Stimulated activated CD8-positive, alpha-beta memory T cell treated with anti-CD3 and anti-CD28 coated beads, Interleukin-12 subunit alpha, Interleukin-12 subunit beta, amount 100 ng/mL, for 24 hours (primary cell): ENCODE results near the gene CCDC71.

Source experiments
- DNase-seq: peaks from one replicate; pipeline ENCODE4 v3.0.0-alpha.2; 2020; ENCODE audit errors: extremely low read depth

The CCDC71 gene

DNA sequence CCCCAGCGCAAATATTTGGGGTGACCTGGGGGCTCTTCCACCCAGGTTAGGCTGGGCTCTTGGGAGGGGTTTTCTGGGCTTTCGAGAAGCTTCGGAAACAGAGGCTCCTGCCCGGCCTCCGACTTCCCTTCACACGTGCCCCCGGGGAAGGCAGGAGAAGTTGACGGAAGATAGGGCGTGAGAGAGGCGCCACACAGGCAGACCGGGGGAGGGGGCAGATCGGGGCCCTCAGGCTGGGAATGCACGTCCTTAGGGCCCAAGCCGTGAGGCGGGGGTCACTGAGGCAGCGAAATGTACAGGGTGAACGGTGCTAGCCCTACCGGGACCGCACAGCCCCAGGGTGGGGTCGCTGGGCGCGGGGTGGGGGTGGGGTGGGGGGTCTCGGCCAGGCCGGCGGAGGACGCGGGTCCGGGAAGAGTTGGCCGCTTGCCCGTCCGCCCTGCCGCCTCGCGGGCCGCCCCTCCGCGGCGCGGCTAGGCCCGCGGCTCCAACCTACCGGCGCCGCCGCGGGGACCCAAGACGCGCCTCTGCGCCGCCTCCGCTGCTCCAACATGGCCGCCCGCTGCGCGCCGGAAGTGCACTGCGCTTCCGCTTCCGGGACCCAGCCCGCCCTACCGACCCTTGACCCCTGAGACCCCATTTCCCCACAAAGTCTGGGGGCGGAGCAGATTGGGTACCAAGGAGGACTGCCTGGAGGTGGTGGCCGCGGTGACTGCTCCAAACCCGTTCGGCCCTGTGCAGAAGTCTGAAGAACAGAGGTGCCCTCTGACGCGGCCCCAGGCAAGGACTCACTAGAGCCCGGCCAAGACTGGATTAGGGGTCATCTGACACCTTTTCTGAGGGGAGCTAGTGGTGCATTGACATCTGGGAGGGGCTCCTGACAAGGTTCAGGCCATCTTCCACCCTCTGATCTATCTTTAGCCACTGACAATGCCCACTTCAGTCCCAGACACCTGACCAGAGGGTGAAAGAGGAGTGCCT is at the start of gene CCDC71:
Gene CCDC71, minus strand, starts transcription at position 561 of the 981 bp plus-strand sequence. CDS start 2,123 bp downstream, outside the sequence.
- DNase-seq: peak; percentile 51

DNA sequence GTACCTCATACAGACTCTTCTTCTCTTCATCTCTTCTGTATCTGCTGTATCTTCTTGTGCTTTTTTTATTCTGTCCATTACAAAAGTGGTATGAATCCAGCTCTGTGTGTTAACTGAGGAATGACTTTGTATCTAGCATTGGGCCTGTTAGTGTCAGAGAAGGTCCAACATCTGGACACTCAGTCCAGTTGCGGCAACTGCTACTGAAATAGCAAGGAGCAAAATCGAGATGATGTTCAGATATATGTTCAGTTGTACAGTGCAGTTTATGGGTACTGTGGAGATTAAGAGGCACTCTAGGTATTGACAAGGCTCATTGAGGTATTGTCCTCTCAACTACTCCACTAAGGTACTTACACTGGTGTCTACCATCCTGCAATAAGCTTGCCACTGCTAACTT is 47.9 kb upstream of the CCDC71 start:
- DNase-seq: no peak

DNA sequence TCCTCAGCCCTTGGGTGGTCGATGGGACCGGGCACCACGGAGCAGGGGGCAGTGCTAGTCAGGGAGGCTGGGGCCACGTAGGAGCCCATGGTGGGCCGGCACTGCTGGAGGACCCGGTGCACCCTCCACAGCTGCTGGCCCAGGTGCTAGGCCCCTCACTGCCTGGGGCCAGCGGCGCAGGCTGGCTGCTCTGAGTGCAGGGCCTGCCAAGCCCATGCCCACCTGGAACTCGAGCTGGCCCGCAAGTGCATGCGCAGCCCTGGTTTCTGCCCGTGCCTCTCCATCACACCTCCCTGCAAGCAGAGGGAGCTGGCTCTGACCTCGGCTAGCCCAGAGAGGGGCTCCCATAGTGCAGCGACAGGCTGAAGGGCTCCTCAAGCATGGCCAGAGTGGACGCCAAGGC is 47.4 kb upstream of the CCDC71 start:
- DNase-seq: no peak

DNA sequence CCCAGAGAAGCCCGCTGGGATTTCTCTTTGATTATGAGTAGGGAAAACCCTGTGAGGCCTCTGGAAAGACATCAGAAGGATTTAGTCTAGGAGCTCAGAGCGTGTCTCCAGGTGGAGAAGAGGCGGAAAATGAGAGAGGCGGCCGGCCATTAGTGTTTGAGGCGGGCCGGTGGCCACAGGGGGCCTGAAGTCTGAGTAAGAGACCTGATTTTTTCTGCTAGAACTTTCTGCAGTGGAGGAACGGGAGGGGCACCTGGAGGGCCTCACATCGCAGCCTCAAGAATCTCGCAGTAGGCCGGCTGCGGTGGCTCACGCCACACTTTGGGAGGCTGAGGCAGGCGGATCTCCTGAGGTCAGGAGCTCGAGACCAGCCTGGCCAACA is 33.8 kb upstream of the CCDC71 start:
- DNase-seq: no peak

DNA sequence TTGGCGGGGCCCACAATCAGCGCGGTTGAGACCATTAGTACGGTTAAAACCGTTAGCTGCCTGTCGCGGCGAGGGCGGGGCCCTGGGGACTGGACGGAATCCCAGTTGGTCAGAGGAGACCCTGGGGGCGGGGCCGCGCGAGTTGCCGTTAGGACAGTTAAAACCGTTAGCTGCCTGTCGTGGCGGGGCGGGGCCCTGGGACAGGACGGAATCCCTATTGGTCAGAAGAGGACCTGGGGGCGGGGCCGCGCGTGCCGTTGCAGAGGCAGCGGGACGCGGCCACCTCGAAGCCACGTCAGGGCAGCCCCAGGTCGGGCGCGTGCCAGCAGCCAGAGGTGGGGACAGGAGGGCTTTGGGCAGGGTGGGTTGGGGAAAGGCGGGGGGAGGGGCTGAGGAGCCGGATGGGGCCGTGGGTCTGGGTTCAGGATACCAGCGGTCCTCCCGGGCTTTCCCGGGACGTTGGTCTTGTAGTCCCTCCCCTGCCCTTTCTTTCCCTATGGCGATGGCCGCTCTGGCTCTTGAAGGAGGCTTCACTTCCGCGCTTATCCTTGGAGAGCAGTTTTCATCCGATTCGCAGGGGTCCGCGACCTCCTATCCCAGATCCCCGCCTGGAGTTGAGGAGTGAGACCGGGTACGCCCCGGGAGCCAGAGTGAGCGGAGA is 33.2 kb upstream of the CCDC71 start:
- DNase-seq: no peak

DNA sequence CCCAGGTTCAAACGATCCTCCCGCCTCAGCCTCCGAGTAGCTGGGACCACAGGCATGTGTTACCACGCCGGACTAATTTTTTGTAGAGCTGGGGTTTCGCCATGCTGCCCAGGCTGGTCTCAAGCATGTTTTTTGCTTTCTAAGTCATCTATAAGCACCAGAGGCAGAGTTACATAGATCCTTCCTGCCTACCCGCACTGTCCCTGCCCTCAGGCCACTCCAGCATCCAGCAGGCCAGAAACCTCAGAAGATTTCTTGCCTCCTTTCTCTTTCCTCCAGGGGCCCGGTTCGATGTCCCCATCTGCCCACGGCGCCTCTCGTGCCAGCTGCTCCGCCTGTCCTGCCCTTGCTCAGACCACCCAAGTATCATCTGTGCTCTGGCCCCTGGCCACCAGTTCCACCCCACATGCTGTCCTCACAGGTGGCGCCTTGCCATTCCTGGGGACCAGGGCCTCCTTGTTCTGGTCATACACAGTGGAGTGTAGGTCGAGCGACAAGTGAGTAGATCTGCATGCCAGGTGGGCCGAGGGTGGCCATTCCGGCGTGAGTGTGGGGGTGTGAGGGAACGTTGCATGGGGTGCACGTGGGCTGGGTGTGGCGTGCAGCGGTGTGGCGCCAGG is 32.6 kb upstream of the CCDC71 start:
- DNase-seq: no peak

DNA sequence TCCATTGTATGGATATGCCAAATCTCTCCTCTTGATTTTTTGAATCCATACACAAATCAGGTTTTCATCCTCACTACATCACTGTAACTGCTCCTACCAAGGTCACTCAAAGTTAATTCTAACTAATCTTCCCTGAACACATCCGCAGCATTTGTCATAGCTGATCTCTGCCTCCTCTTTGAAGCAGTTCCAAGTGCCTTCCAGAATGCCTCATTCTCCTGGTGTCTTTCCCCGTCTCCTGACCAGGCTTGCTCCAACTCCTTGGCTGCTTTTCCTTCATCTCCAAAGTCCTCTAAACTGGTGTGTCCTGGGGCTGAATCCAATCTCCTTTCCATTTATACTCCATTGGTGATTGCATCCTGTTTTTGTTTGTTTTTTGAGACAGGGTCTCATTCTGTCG is 32.0 kb upstream of the CCDC71 start:
- no peak for DNase-seq

DNA sequence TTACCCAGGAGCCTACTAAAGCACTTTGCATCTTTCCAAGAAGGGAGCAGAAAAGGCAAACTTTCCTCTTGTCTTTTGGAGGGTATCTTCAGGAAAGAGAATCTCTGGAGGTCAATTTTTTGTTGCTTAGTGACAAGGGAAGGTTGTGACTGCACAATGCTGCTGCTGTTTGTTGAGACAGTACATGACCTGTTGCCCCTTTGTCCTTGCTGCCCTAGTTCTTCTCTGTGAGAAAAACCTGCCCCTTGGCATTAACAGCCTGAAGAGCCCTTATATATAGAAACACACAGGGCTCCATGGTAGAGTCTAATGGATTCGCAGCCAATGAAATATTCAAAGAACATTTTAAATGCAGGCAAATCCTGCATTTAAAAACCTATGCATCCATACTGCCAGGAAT is 25.6 kb upstream of the CCDC71 start:
- DNase-seq: no peak

DNA sequence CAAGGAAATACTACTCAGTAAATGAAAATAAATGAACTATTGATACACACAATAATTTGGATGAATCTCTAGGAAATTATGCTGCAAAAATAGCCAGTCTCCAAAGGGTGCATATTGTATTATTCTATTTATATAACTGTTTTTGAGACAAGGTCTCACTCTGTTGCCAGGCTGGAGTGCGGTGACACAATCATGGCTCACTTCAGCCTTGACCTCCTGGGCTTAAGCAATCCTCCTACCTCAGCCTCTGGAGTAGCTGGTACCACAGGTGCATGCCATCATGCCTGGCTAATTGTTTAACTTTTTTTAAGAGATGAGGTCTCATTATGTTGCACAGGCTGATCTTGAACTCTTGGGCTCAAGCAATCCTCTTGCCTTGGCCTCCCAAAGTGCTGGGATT is 17.7 kb upstream of the CCDC71 start:
- no peak for DNase-seq

DNA sequence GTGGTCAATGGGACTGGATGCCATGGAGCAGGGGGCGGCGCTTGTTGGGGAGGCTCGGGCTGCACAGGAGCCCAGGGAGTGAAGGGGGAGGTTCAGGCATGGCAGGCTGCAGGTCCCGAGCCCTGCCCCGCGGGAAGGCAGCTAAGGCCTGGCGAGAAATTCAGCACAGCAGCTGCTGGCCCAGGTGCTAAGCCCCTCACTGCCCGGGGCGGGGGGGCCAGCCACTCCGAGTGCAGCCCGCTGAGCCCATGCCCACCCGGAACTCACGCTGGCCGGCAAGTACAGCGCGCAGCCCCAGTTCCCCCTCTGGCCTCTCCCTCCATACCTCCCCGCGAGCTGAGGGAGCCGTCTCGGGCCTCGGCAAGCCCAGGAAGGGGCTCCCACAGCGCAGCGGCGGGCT is 16.6 kb upstream of the CCDC71 start:
- no peak for DNase-seq

DNA sequence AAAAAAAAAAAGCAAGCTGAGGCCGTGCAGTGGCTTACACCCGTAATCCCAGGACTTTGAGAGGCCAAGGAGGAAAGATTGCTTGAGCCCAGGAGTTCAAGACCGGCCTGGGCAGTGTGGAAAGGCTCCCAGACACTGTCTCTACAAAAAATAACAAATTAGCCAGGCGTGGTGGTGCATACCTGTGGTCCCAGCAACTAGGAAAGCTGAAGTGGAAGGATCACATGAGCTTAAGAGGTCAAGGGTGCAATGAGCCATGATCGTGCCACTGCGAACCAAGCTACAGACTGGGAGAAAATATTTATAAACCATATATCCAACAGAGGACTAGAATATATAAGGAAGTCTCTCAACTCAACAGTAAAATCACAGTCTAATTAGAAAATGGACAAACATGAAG is 15.2 kb upstream of the CCDC71 start:
- no peak for DNase-seq

DNA sequence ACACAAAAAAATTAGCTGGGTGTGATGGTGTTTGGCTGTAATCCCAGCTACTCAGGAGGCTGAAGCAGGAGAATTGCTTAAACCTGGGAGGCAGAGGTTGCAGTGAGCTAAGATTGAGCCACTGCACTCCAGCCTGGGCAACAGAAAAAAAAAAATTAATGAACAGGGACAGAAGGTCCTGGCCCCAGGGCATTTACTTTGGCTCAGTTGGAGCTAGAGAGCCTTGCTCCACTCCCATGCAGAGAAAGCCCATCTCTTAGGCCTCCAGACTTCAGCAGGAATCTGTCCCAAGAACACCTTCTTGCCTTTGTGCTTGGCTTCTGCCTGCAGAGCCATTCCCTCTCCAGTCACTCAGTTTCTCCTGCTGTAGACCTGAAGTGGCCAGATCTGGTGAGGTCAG is 14.0 kb upstream of the CCDC71 start:
- DNase-seq: no peak

DNA sequence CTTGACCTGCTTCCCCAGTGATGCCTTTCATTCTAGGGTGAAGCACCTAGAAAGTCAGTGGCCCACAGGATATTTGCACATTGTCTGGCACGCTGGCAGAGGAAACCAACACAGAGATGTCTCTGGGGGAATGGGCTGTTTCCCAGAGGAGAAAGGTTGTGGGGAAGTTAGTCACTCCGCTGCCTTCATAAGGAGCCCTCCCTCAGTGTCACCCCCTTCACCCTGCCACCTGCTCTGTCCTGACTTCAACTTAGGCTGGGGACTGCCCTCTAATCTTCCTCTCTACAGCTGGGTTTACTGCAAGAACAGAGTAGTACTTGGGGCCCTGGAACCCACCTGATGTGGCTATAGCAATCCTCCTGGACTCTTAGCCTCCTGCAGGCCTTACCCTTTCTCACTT is 10.9 kb upstream of the CCDC71 start:
- DNase-seq: no peak

DNA sequence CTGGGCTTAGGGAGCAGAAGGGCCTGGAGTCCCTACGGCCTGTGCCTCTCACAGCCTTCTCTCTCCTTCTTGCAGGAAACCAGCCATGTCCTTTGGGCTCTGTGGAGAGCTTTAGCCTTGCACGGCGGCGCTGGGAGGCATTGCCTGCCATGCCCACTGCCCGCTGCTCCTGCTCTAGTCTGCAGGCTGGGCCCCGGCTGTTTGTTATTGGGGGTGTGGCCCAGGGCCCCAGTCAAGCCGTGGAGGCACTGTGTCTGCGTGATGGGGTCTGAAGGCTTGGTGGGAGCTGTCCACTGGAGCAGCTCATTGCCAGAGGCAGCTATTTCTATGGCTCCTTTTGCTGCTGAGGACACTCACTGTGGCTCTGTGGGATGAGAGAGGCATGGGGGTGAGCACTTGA is 9.4 kb upstream of the CCDC71 start:
- DNase-seq: no peak

DNA sequence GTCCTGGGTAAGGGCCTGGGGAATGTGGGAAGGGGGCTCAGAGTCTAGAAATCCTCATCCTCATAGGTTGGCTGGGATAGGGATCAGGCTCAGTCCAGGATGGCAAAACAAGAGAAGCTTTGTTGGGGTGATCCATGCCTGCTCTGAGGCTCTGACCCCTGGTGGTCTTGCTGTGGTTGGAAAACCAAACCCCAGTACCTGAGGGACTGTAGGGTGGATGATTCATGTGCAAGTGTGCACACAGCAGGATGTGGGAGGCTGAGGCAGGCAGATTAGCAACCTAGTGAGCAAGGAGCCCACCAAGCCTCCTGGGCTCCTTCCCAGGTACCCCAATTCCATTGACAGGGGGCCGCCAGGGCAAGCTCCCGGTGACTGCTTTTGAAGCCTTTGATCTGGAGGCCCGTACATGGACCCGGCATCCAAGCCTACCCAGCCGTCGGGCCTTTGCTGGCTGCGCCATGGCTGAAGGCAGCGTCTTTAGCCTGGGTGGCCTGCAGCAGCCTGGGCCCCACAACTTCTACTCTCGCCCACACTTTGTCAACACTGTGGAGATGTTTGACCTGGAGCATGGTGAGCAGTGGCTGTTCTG is 8.4 kb upstream of the CCDC71 start:
- DNase-seq: no peak

DNA sequence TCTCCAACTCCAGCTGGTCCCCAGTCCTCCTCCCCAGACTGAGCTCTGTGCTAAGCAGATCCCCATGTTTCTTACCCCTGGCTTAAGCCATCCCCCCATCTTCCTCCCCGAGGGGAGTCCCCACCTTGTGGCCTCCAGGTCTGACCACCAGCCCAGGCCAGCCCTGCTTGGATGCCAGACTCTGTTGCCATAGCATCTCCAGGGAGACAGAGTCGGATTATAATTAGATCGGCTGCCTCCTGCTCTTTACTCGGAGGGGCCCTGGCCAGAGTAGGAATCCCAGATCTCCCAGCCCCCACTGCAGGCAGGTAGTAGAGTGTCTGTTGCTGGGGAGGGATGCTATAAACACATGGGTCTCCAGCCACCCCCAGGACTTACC is 7.7 kb upstream of the CCDC71 start:
- no peak for DNase-seq

DNA sequence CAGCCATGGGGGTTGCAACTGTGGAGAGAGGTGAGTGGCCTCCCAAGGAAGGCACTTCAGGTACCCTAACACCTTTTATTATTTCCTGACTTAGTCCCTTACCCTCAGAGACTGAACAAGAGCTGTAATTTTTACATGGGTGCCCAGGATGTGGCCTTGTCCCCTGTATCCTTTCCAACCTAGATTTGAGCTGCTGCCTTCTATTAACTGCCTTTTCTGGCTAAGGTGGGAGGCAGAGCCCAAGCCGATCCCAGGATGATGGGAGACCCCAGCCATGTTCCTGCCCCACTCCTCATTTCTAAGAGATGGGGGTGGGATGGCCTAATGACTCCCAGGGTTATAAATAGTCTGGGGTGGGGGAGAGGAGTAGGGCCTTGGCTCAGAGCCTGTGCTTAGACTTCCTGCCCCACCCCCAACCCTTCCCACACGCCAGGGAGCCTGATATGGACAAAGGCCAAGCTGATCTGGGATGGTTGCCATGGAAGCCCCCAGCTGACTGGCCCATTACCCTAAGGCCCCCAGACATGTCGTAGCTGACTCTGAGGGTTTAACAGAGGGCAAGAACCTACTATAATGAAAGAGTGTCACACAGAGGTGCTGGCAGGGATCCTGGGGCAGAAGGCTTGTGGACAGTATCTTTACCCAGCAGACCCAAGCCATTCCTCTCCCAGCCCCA is 7.1 kb upstream of the CCDC71 start:
- no peak for DNase-seq

DNA sequence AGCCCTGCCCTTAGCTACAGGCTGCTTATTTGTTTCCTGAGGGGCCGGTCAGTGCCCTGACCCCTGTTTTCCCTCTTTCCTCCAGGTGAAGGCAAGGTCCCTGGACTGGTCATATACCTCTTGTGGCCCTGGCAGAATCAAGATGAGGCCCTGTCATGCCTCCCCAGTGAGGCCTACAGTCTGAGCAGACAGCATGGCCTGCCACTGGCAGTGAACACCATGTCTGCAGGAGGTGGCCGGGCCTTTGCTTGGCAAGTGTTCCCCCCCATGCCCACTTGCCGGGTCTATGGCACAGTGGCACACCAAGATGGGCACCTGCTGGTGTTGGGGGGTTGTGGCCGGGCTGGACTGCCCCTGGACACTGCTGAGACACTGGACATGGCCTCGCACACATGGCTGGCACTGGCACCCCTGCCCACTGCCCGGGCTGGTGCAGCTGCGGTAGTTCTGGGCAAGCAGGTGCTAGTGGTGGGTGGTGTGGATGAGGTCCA is 6.5 kb upstream of the CCDC71 start:
- no peak for DNase-seq

DNA sequence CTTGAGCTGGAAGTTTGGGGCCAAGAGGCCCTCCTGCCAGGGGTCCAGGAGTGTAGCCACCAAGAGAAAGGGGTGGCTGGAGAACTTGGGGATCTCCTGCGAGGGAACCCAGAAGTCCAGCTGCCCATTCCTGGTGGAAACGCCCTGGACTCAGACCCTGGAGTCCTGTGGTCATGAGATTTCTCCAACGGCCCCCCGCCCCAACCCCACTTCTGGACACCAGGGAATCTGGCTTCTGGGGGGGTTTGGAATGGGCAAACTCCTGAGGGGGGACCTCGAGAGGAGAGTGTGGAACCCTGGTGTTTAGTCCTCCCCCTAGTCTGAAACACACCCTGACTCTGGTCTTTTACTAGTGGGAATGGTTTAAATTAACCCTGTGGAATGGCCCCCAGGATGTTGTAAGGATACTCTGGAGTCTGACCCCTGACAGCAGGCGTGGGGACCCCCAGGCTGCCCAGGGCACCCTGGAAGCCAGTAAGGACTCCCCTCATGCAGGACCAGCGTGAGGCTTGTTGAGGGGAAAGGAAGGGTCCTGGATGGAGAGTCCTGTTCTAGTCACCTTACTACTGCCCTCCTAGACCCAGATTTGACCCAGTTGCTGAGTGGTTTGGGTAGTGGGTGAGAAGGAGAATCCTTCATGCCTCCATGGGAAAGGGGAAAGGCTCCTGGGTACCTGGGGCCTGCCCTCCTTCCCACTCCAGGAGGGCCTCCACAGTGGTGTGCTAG is 5.8 kb upstream of the CCDC71 start:
- DNase-seq: no peak

DNA sequence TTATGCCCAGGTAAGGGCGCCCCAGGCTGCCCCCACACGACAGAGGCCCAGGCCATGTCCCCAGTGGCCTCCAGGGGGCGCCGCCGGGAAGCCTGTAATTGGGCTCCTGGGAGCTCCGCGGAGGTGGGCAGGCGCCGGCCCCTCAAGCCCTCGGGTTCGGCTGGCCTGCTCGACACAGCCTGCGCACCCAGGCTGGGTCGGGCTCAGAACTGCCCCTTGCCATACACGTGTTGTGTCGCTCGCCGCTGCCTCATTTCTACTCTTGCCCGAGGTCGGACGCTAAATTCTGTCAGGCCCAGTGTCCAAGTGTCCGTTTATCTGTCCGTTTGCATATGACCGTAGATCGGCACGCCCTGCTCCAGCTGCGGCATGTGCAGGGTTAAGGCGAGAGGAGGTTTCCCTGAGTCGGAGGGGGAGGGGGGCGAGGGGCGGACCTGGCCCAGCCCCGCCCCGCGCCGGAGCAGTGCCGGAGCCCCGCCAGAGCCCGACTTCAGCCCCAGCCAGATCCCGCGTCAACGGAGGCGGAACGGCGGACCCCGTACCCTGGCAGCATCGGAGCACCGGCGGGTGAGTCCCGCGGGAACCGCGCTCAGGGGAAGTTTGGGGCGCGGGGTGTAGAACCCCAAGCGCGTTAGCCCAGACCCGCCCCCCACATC is 5.1 kb upstream of the CCDC71 start, which contains the start of gene KLHDC8B:
Gene KLHDC8B, plus strand, starts transcription at position 480 of the 656 bp plus-strand sequence. CDS start 1,172 bp downstream, outside the sequence.
- DNase-seq: peak; percentile 64
